Activated CD8-positive, alpha-beta memory T cell treated with anti-CD3 and anti-CD28 coated beads, Interleukin-2, amount 10 ng/mL, durations not matched to agents 7 days and 5 days (primary cell): ENCODE measurements around the gene MED12L. TPM values are rescaled to one million over a fixed set of nuclear protein-coding genes. Genes with fewer than 3 reads are reported as not detected.

Experiments used
- ATAC-seq: fragments of 150-1000 bp; cut with Tn5 transposase; one replicate; pipeline ENCODE4 v1.10.0; 2021; ENCODE audit warnings: moderate library complexity
- CTCF ChIA-PET: fragments of 350-600 bp; sonication (Branson Sonifier 250); formaldehyde crosslinking; loops from one replicate; lab custom pipeline; 2021; ENCODE audit warnings: antibody characterized with exemption; lab: Charles Lee
- DNase-seq: peaks from one replicate; pipeline ENCODE4 v3.0.0-alpha.2; 2020
- H3K27ac Mint-ChIP-seq: one replicate; pipeline ENCODE4 v1.8.0; 2021; ENCODE audit warnings: mild to moderate bottlenecking, mixed read lengths
- H3K27me3 Mint-ChIP-seq: one replicate; pipeline ENCODE4 v1.8.0; 2021; ENCODE audit warnings: mixed read lengths
- H3K36me3 Mint-ChIP-seq: one replicate; pipeline ENCODE4 v1.8.0; 2021; ENCODE audit warnings: mild to moderate bottlenecking, mixed read lengths
- H3K4me1 Mint-ChIP-seq: one replicate; pipeline ENCODE4 v1.8.0; 2021; ENCODE audit warnings: mixed read lengths
- H3K4me3 Mint-ChIP-seq: one replicate; pipeline ENCODE4 v1.8.0; 2021; ENCODE audit warnings: mild to moderate bottlenecking, moderate library complexity, mixed read lengths
- H3K9me3 Mint-ChIP-seq: one replicate; pipeline ENCODE4 v1.8.0; 2022; ENCODE audit warnings: low read depth, mixed read lengths
- total RNA-seq, 2 experiments: library from RNA; stranded (reverse); gene quantifications; one replicate each; pipeline ENCODE4 v1.2.3, GENCODE V29; 2021

The MED12L gene
- total RNA-seq, 2 experiments from 2014 or later = 2.2 to 3.2 TPM

- no peaks in the 10 kb centered on the region for H3K36me3 Mint-ChIP-seq
- H3K9me3 Mint-ChIP-seq = no peaks in the 10 kb centered on the region
- no peak overlapping the region for H3K27ac Mint-ChIP-seq
- DNase-seq = no peak
- no peak for ATAC-seq
- H3K4me3 Mint-ChIP-seq = no peak overlapping the region
- H3K27me3 Mint-ChIP-seq = peaks cover 32% of the 10 kb centered on the region
- H3K4me1 Mint-ChIP-seq = no peaks in the 10 kb centered on the region
- CTCF ChIA-PET = interaction anchor here (1.2 kb wide), 1 partner anchor 15 kb away, joined by 5 read pairs; no protein-coding TSS in a partner anchor
These were observed 16.0 kb downstream of the MED12L start for GRCh38 chr3:151101270-151101969.

- H3K27ac Mint-ChIP-seq = no peak overlapping the region
- CTCF ChIA-PET = no interaction called here
These were observed 20.8 kb downstream of the MED12L start for GRCh38 chr3:151106311-151106710.

GRCh38 chr3:151107177-151107576, 21.7 kb downstream of the MED12L start:
- Mint-ChIP-seq H3K4me3 (no peak overlapping the region), H3K27ac (no peak overlapping the region), H3K27me3 (peaks cover 23% of the 10 kb centered on the region), H3K4me1 (no peaks in the 10 kb centered on the region), H3K36me3 (no peaks in the 10 kb centered on the region), H3K9me3 (no peaks in the 10 kb centered on the region)
- ATAC-seq (no peak), DNase-seq (no peak)
- CTCF ChIA-PET = no interaction called here

More at GRCh38 chr3:151106311-151106710, 20.8 kb downstream of the MED12L start:
- no peaks in the 10 kb centered on the region for H3K4me1 Mint-ChIP-seq
- no peaks in the 10 kb centered on the region for H3K9me3 Mint-ChIP-seq
- H3K36me3 Mint-ChIP-seq = no peaks in the 10 kb centered on the region
- peaks cover 25% of the 10 kb centered on the region for H3K27me3 Mint-ChIP-seq
- no peak for DNase-seq
- no peak overlapping the region for H3K4me3 Mint-ChIP-seq
- no peak for ATAC-seq

- CTCF ChIA-PET = no interaction called here
- H3K4me1 Mint-ChIP-seq = no peaks in the 10 kb centered on the region
- no peaks in the 10 kb centered on the region for H3K9me3 Mint-ChIP-seq
- ATAC-seq (no peak), DNase-seq (no peak)
- H3K27me3 Mint-ChIP-seq = peaks cover 18% of the 10 kb centered on the region
- H3K4me3 Mint-ChIP-seq = no peak overlapping the region
- H3K27ac Mint-ChIP-seq = no peak overlapping the region
- H3K36me3 Mint-ChIP-seq = no peaks in the 10 kb centered on the region
These were observed 22.2 kb downstream of the MED12L start for GRCh38 chr3:151107701-151108100.

- Mint-ChIP-seq H3K4me1 (no peaks in the 10 kb centered on the region), H3K4me3 (no peak overlapping the region), H3K27ac (no peak overlapping the region), H3K9me3 (no peaks in the 10 kb centered on the region), H3K36me3 (no peaks in the 10 kb centered on the region), H3K27me3 (peaks cover 26% of the 10 kb centered on the region)
- DNase-seq (no peak), ATAC-seq (no peak)
- CTCF ChIA-PET = no interaction called here
These were observed 23.9 kb downstream of the MED12L start for GRCh38 chr3:151109286-151109800.

- DNase-seq = no peak
- CTCF ChIA-PET = interaction anchor here (1.1 kb wide), 1 partner anchor 10 kb away, joined by 3 read pairs; no protein-coding TSS in a partner anchor
These were observed 27.3 kb downstream of the MED12L start for GRCh38 chr3:151112731-151113130.

GRCh38 chr3:151113343-151113742, 27.9 kb downstream of the MED12L start:
- no peaks in the 10 kb centered on the region for H3K4me1 Mint-ChIP-seq
- no peaks in the 10 kb centered on the region for H3K9me3 Mint-ChIP-seq
- DNase-seq (no peak), ATAC-seq (no peak)
- H3K4me3 Mint-ChIP-seq = no peak overlapping the region
- H3K27me3 Mint-ChIP-seq = peaks cover 40% of the 10 kb centered on the region
- H3K36me3 Mint-ChIP-seq = no peaks in the 10 kb centered on the region
- CTCF ChIA-PET = interaction anchor here (1.1 to 3.2 kb wide), 2 partner anchors 10 to 33 kb away, joined by 3 to 10 read pairs; no protein-coding TSS in a partner anchor
- H3K27ac Mint-ChIP-seq = no peak overlapping the region

More at GRCh38 chr3:151112731-151113130, 27.3 kb downstream of the MED12L start:
- H3K9me3 Mint-ChIP-seq = no peaks in the 10 kb centered on the region
- peaks cover 42% of the 10 kb centered on the region for H3K27me3 Mint-ChIP-seq
- H3K27ac Mint-ChIP-seq = no peak overlapping the region
- H3K4me1 Mint-ChIP-seq = no peaks in the 10 kb centered on the region
- H3K36me3 Mint-ChIP-seq = no peaks in the 10 kb centered on the region
- H3K4me3 Mint-ChIP-seq = no peak overlapping the region
- ATAC-seq = no peak

GRCh38 chr3:151117047-151117446, 31.6 kb downstream of the MED12L start:
- ATAC-seq (no peak), DNase-seq (no peak)
- CTCF ChIA-PET = no interaction called here
- H3K4me3 Mint-ChIP-seq = no peak overlapping the region
- no peaks in the 10 kb centered on the region for H3K9me3 Mint-ChIP-seq
- no peaks in the 10 kb centered on the region for H3K36me3 Mint-ChIP-seq
- peaks cover 40% of the 10 kb centered on the region for H3K27me3 Mint-ChIP-seq
- H3K4me1 Mint-ChIP-seq = no peaks in the 10 kb centered on the region
- H3K27ac Mint-ChIP-seq = no peak overlapping the region

- H3K4me3 Mint-ChIP-seq = no peak overlapping the region
- ATAC-seq (no peak), DNase-seq (no peak)
- CTCF ChIA-PET = no interaction called here
- no peak overlapping the region for H3K27ac Mint-ChIP-seq
- H3K4me1 Mint-ChIP-seq = no peaks in the 10 kb centered on the region
- H3K36me3 Mint-ChIP-seq = no peaks in the 10 kb centered on the region
- H3K9me3 Mint-ChIP-seq = no peaks in the 10 kb centered on the region
- H3K27me3 Mint-ChIP-seq = peaks cover 34% of the 10 kb centered on the region
These were observed 33.7 kb downstream of the MED12L start for GRCh38 chr3:151119188-151119587.

- no peak overlapping the region for H3K27ac Mint-ChIP-seq
- H3K4me1 Mint-ChIP-seq = no peaks in the 10 kb centered on the region
- CTCF ChIA-PET = interaction anchor here (1.0 to 1.2 kb wide), 2 partner anchors 25 to 34 kb away, joined by 3 to 4 read pairs; partner anchors contain the start of gene MED12L
- ATAC-seq (no peak), DNase-seq (no peak)
- H3K27me3 Mint-ChIP-seq = peaks cover 27% of the 10 kb centered on the region
- H3K9me3 Mint-ChIP-seq = no peaks in the 10 kb centered on the region
- no peak overlapping the region for H3K4me3 Mint-ChIP-seq
- H3K36me3 Mint-ChIP-seq = no peaks in the 10 kb centered on the region
These were observed 34.9 kb downstream of the MED12L start for GRCh38 chr3:151120409-151120808.

GRCh38 chr3:151121016-151121415, 35.6 kb downstream of the MED12L start:
- H3K4me1 Mint-ChIP-seq = no peaks in the 10 kb centered on the region
- peaks cover 26% of the 10 kb centered on the region for H3K27me3 Mint-ChIP-seq
- H3K4me3 Mint-ChIP-seq = no peak overlapping the region
- no peaks in the 10 kb centered on the region for H3K36me3 Mint-ChIP-seq
- DNase-seq (no peak), ATAC-seq (no peak)
- CTCF ChIA-PET = interaction anchor here (1.2 kb wide), 1 partner anchor 35 kb away, joined by 3 read pairs; the partner anchor contains the start of gene MED12L
- H3K9me3 Mint-ChIP-seq = no peaks in the 10 kb centered on the region
- no peak overlapping the region for H3K27ac Mint-ChIP-seq

- no peaks in the 10 kb centered on the region for H3K4me1 Mint-ChIP-seq
- CTCF ChIA-PET = interaction anchor here (1.5 kb wide), 1 partner anchor 22 kb away, joined by 4 read pairs; no protein-coding TSS in a partner anchor
- ATAC-seq (no peak), DNase-seq (no peak)
- H3K4me3 Mint-ChIP-seq = no peak overlapping the region
- H3K36me3 Mint-ChIP-seq = no peaks in the 10 kb centered on the region
- no peak overlapping the region for H3K27ac Mint-ChIP-seq
- H3K27me3 Mint-ChIP-seq = peaks cover 12% of the 10 kb centered on the region
- no peaks in the 10 kb centered on the region for H3K9me3 Mint-ChIP-seq
These were observed 38.4 kb downstream of the MED12L start for GRCh38 chr3:151123827-151124226.

GRCh38 chr3:151124476-151124875, 39.0 kb downstream of the MED12L start:
- no peak overlapping the region for H3K27ac Mint-ChIP-seq
- no peaks in the 10 kb centered on the region for H3K4me1 Mint-ChIP-seq
- H3K27me3 Mint-ChIP-seq = peaks cover 6% of the 10 kb centered on the region
- H3K9me3 Mint-ChIP-seq = no peaks in the 10 kb centered on the region
- CTCF ChIA-PET = no interaction called here
- ATAC-seq = no peak
- no peak for DNase-seq
- no peaks in the 10 kb centered on the region for H3K36me3 Mint-ChIP-seq
- H3K4me3 Mint-ChIP-seq = no peak overlapping the region

- Mint-ChIP-seq H3K36me3 (no peaks in the 10 kb centered on the region), H3K27me3 (peaks cover 15% of the 10 kb centered on the region), H3K9me3 (no peaks in the 10 kb centered on the region), H3K27ac (no peak overlapping the region), H3K4me1 (peaks cover 15% of the 10 kb centered on the region), H3K4me3 (no peak overlapping the region)
- DNase-seq = no peak
- CTCF ChIA-PET = no interaction called here
- no peak for ATAC-seq
These were observed 45.0 kb downstream of the MED12L start for GRCh38 chr3:151130428-151130827.
